SJSA1 (cell line): ENCODE data around the gene KIF11. TPM values are rescaled to one million over a fixed set of nuclear protein-coding genes. Genes with fewer than 3 reads are reported as not detected.

Source experiments
- DNase-seq, 2 experiments: peaks; one replicate each; pipeline ENCODE4 v3.0.0-alpha.2; 2015 to 2020; ENCODE audit warnings: low spot score in 2 of 2, low read depth in 1 of 2
- H3K27ac ChIP-seq: fragments of 250-450 bp; sonication (Bioruptor Pico); 2 replicates; pipeline ENCODE4 v1.5.1; 2020; ENCODE audit warnings: mild to moderate bottlenecking, moderate library complexity
- H3K27me3 ChIP-seq: fragments of 250-450 bp; sonication (Bioruptor Pico); replicated peaks from 2 replicates; pipeline ENCODE4 v1.5.1; 2020; ENCODE audit warnings: mild to moderate bottlenecking, moderate library complexity
- H3K36me3 ChIP-seq: fragments of 250-450 bp; sonication (Bioruptor Pico); 2 replicates; pipeline ENCODE4 v1.5.1; 2020; ENCODE audit warnings: mild to moderate bottlenecking
- H3K4me1 ChIP-seq: fragments of 250-450 bp; sonication (Bioruptor Pico); replicated peaks from 2 replicates; pipeline ENCODE4 v1.6.1; 2021; ENCODE audit warnings: mild to moderate bottlenecking
- H3K4me3 ChIP-seq: fragments of 250-450 bp; sonication (Bioruptor Pico); 2 replicates; pipeline ENCODE4 v1.5.1; 2020; ENCODE audit warnings: mild to moderate bottlenecking
- H3K9me3 ChIP-seq: fragments of 250-450 bp; sonication (Bioruptor Pico); replicated peaks from 2 replicates; pipeline ENCODE4 v1.5.1; 2020; ENCODE audit warnings: mild to moderate bottlenecking
- total RNA-seq: library from RNA; depleted of rRNA; stranded (reverse); fragments of >200 nt; shearing (Covaris generic); gene quantifications from 2 replicates; pipeline ENCODE4 v1.2.3, GENCODE V29; 2014

The KIF11 gene
- total RNA-seq, 1 experiment from 2014 or later: 93.0 TPM

- no peak overlapping the region for H3K27ac ChIP-seq
- H3K4me1 ChIP-seq: no peaks in the 10 kb centered on the region
- no peaks in the 10 kb centered on the region for H3K36me3 ChIP-seq
- no peaks in the 10 kb centered on the region for H3K9me3 ChIP-seq
- no peaks in the 10 kb centered on the region for H3K27me3 ChIP-seq
- DNase-seq: no peak
- H3K4me3 ChIP-seq: no peak overlapping the region
These were observed 71.4 kb downstream of the KIF11 start for GRCh38 chr10:92664322-92664721.

GRCh38 chr10:92667078-92667477 lies 74.1 kb downstream of the KIF11 start:
- Histone ChIP-seq H3K9me3 (no peaks in the 10 kb centered on the region), H3K4me3 (no peak overlapping the region), H3K36me3 (no peaks in the 10 kb centered on the region), H3K27ac (no peak overlapping the region), H3K27me3 (no peaks in the 10 kb centered on the region), H3K4me1 (no peaks in the 10 kb centered on the region)
- no peak for DNase-seq

GRCh38 chr10:92677708-92678107 lies 84.8 kb downstream of the KIF11 start:
- Histone ChIP-seq H3K27me3 (no peaks in the 10 kb centered on the region), H3K4me1 (no peaks in the 10 kb centered on the region), H3K4me3 (no peak overlapping the region), H3K9me3 (no peaks in the 10 kb centered on the region), H3K36me3 (no peaks in the 10 kb centered on the region; the same call in 1 of the 2 replicates), H3K27ac (no peak overlapping the region)
- no peak for DNase-seq

GRCh38 chr10:92678206-92678605 lies 85.3 kb downstream of the KIF11 start:
- no peaks in the 10 kb centered on the region for H3K9me3 ChIP-seq
- no peaks in the 10 kb centered on the region for H3K4me1 ChIP-seq
- DNase-seq: no peak

GRCh38 chr10:92681306-92681834 lies 88.4 kb downstream of the KIF11 start:
- no peak for DNase-seq
- no peaks in the 10 kb centered on the region for H3K4me1 ChIP-seq
- no peaks in the 10 kb centered on the region for H3K27me3 ChIP-seq
- peaks cover 13% of the 10 kb centered on the region for H3K36me3 ChIP-seq
- no peak overlapping the region for H3K27ac ChIP-seq
- H3K4me3 ChIP-seq: no peak overlapping the region
- peaks cover 3% of the 10 kb centered on the region; the same call in 1 of the 2 replicates for H3K9me3 ChIP-seq

More at GRCh38 chr10:92678206-92678605, 85.3 kb downstream of the KIF11 start:
- H3K27ac ChIP-seq: no peak overlapping the region
- no peak overlapping the region for H3K4me3 ChIP-seq
- no peaks in the 10 kb centered on the region; the same call in 1 of the 2 replicates for H3K36me3 ChIP-seq
- H3K27me3 ChIP-seq: no peaks in the 10 kb centered on the region

GRCh38 chr10:92688573-92688926 lies 95.6 kb downstream of the KIF11 start:
- Histone ChIP-seq H3K36me3 (peaks cover 53% of the 10 kb centered on the region), H3K4me3 (peak overlapping the region; percentile 94), H3K9me3 (peaks cover 3% of the 10 kb centered on the region; the same call in 1 of the 2 replicates), H3K27ac (peak overlapping the region; percentile 76; the same call in 1 of the 2 replicates), H3K4me1 (peaks cover 28% of the 10 kb centered on the region), H3K27me3 (no peaks in the 10 kb centered on the region)
- DNase-seq: no peak

- peaks cover 57% of the 10 kb centered on the region for H3K36me3 ChIP-seq
- peak; percentile 59 to 79 for DNase-seq
- H3K4me3 ChIP-seq: peak overlapping the region; percentile 94
- peaks cover 3% of the 10 kb centered on the region; the same call in 1 of the 2 replicates for H3K9me3 ChIP-seq
- peak overlapping the region; percentile 76 for H3K27ac ChIP-seq
- H3K27me3 ChIP-seq: no peaks in the 10 kb centered on the region
- peaks cover 28% of the 10 kb centered on the region for H3K4me1 ChIP-seq
These were observed 96.2 kb downstream of the KIF11 start for GRCh38 chr10:92688927-92689662.

- H3K4me3 ChIP-seq: peak within 1 kb of the TSS; percentile 94
- peak within 1 kb of the TSS; percentile 76 for H3K27ac ChIP-seq
- no peaks in the 10 kb centered on the region for H3K27me3 ChIP-seq
- peaks cover 57% of the 10 kb centered on the region for H3K36me3 ChIP-seq
- peak in 1 of 2 experiments; percentile 72 for DNase-seq
- H3K9me3 ChIP-seq: peaks cover 3% of the 10 kb centered on the region; the same call in 1 of the 2 replicates
- H3K4me1 ChIP-seq: peaks cover 28% of the 10 kb centered on the region
These were observed 96.8 kb downstream of the KIF11 start, which contains the start of gene HHEX for GRCh38 chr10:92689663-92690210. HHEX (plus strand) TSS chr10:92689955; CDS start chr10:92689987, 32 bp downstream.

- H3K27me3 ChIP-seq: no peaks in the 10 kb centered on the region
- peaks cover 28% of the 10 kb centered on the region for H3K4me1 ChIP-seq
- H3K27ac ChIP-seq: peak overlapping the region; percentile 68
- peak overlapping the region; percentile 94 for H3K4me3 ChIP-seq
- DNase-seq: peak; percentile 68 to 76
- peaks cover 57% of the 10 kb centered on the region for H3K36me3 ChIP-seq
- H3K9me3 ChIP-seq: no peaks in the 10 kb centered on the region
These were observed 97.4 kb downstream of the KIF11 start for GRCh38 chr10:92690211-92690914.

- peak overlapping the region; percentile 94 for H3K4me3 ChIP-seq
- 0 out of 2 replicates have a peak overlapping the region, but pooled peaks have one; percentile 68 for H3K27ac ChIP-seq
- DNase-seq: no peak
- H3K27me3 ChIP-seq: no peaks in the 10 kb centered on the region
- H3K4me1 ChIP-seq: peaks cover 28% of the 10 kb centered on the region
- no peaks in the 10 kb centered on the region for H3K9me3 ChIP-seq
- H3K36me3 ChIP-seq: peaks cover 59% of the 10 kb centered on the region
These were observed 98.1 kb downstream of the KIF11 start for GRCh38 chr10:92690915-92691590.

- no peak for DNase-seq
- H3K4me3 ChIP-seq: no peak overlapping the region
- H3K9me3 ChIP-seq: no peaks in the 10 kb centered on the region
- no peak overlapping the region for H3K27ac ChIP-seq
- peaks cover 28% of the 10 kb centered on the region for H3K4me1 ChIP-seq
- peaks cover 59% of the 10 kb centered on the region for H3K36me3 ChIP-seq
- H3K27me3 ChIP-seq: no peaks in the 10 kb centered on the region
These were observed 98.7 kb downstream of the KIF11 start for GRCh38 chr10:92691591-92692079.

GRCh38 chr10:92692080-92692671 lies 99.2 kb downstream of the KIF11 start:
- Histone ChIP-seq H3K27ac (no peak overlapping the region), H3K36me3 (peaks cover 59% of the 10 kb centered on the region), H3K27me3 (no peaks in the 10 kb centered on the region), H3K9me3 (no peaks in the 10 kb centered on the region), H3K4me1 (peaks cover 28% of the 10 kb centered on the region), H3K4me3 (no peak overlapping the region)
- no peak for DNase-seq
